Vagina (tissue), 2 donors: ENCODE measurements around the gene FGG. TPM values are rescaled to one million over a fixed set of nuclear protein-coding genes. Genes with fewer than 3 reads are reported as not detected.

Experiments used
- DNase-seq, 2 donors: peaks; one replicate each; pipeline ENCODE4 v3.0.0-alpha.2; 2017; ENCODE audit errors: extremely low spot score in 2 of 2
- H3K27ac ChIP-seq: fragments of 200-600 bp; sonication (generic); one replicate; pipeline ENCODE4 v1.5.1; 2019
- H3K27me3 ChIP-seq: fragments of 200-600 bp; sonication (generic); one replicate; pipeline ENCODE4 v1.5.1; 2019
- H3K36me3 ChIP-seq, 2 donors: fragments of 200-600 bp; sonication (generic); one replicate each; pipeline ENCODE4 v1.5.1; 2017 to 2019
- H3K4me1 ChIP-seq: fragments of 200-600 bp; sonication (generic); one replicate; pipeline ENCODE4 v1.5.1; 2019
- H3K4me3 ChIP-seq, 2 donors: fragments of 200-600 bp; sonication (generic); 1 replicate in 1 of 2; 2 replicates in 1 of 2; pipeline ENCODE4 v1.5.1; 2016 to 2019
- H3K9me3 ChIP-seq: fragments of 200-600 bp; sonication (generic); one replicate; pipeline ENCODE4 v1.5.1; 2019
- POLR2A ChIP-seq, 2 donors: fragments of 450-650 bp; IDR thresholded peaks; one replicate each; pipeline ENCODE4 v1.6.1; 2017; ENCODE audit warnings: antibody characterized with exemption in 2 of 2, mild to moderate bottlenecking in 2 of 2, moderate library complexity in 2 of 2
- POLR2AphosphoS5 ChIP-seq, 2 donors: sonication (generic); formaldehyde crosslinking; IDR thresholded peaks; one replicate each; pipeline ENCODE4 v1.9.0; 2017; ENCODE audit warnings: antibody characterized with exemption in 2 of 2, mild to moderate bottlenecking in 2 of 2, low read depth in 1 of 2; ENCODE audit not compliant: insufficient read depth in 1 of 2
- intact Hi-C: fragments of 100-400 bp; cut with DNase I; formaldehyde crosslinking; loops from one replicate; pipeline ENCODE4 v1.15.1; 2023
- total RNA-seq: library from RNA; depleted of rRNA; stranded (reverse); fragments of >200 nt; gene quantifications from one replicate; pipeline ENCODE4 v1.2.3, GENCODE V29; 2016
- TF ChIP-seq, protein P1 (sequence below), 3 experiments: fragments of 450-650 bp in 2 of 3; fragments of 200-600 bp in 1 of 3; sonication (generic) in 1 of 3; IDR thresholded peaks; one replicate each; pipeline ENCODE4 v1.5.1; 2017 to 2019; ENCODE audit warnings: antibody characterized with exemption in 3 of 3, mild to moderate bottlenecking in 2 of 3, moderate library complexity in 2 of 3

FGG gene
- total RNA-seq, 1 donor from 2014 or later, result not detected

- no peaks in the 10 kb centered on the region for H3K4me1 ChIP-seq
- TF ChIP-seq POLR2A (IDR thresholded peaks at IDR 0.05) (no peak), POLR2AphosphoS5 (IDR thresholded peaks at IDR 0.05; ENCODE audit: insufficient read depth in 1 of 2, low read depth in 1 of 2) (no peak)
- TF ChIP-seq, protein P1, sequence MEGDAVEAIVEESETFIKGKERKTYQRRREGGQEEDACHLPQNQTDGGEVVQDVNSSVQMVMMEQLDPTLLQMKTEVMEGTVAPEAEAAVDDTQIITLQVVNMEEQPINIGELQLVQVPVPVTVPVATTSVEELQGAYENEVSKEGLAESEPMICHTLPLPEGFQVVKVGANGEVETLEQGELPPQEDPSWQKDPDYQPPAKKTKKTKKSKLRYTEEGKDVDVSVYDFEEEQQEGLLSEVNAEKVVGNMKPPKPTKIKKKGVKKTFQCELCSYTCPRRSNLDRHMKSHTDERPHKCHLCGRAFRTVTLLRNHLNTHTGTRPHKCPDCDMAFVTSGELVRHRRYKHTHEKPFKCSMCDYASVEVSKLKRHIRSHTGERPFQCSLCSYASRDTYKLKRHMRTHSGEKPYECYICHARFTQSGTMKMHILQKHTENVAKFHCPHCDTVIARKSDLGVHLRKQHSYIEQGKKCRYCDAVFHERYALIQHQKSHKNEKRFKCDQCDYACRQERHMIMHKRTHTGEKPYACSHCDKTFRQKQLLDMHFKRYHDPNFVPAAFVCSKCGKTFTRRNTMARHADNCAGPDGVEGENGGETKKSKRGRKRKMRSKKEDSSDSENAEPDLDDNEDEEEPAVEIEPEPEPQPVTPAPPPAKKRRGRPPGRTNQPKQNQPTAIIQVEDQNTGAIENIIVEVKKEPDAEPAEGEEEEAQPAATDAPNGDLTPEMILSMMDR (IDR thresholded peaks at IDR 0.05), result no peak
- no peak overlapping the region for H3K27ac ChIP-seq
- H3K9me3 ChIP-seq, result no peaks in the 10 kb centered on the region
- no peaks in the 10 kb centered on the region for H3K36me3 ChIP-seq
- H3K4me3 ChIP-seq, result no peak overlapping the region
- no peak for DNase-seq
- H3K27me3 ChIP-seq, result no peaks in the 10 kb centered on the region
- intact Hi-C loops, result no loop called here
Observed at GRCh38 chr4:154559141-154559493, 53.3 kb downstream of the FGG start.

Other genes with a start within 250 kb of the FGG start
- gene DCHS2, start 120.9 kb downstream of the FGG start, total RNA-seq, result 7.9 TPM
- gene PLRG1, start 62.3 kb downstream of the FGG start, total RNA-seq, result 41.3 TPM
- not detected for gene FGB, start 49.6 kb downstream of the FGG start, total RNA-seq
- not detected for gene FGA, start 21.9 kb downstream of the FGG start, total RNA-seq
- not detected for gene LRAT, start 131.3 kb upstream of the FGG start, total RNA-seq
- gene RBM46, start 168.6 kb upstream of the FGG start, total RNA-seq, result not detected